ENCODE data around the gene JADE3.
A peak's percentile ranks its signal among the peaks of the same experiment; 100 is the strongest.

Gene JADE3

GRCh38 chrX:46876901-46877300, 35.3 kb upstream of the JADE3 start:
- H3K36me3 ChIP-seq (ENCODE audit: insufficient read depth, low read length): peaks cover 15% of the 10 kb centered on the region; the same call in 1 of the 2 replicates
- TF ChIP-seq CTCF (conservative IDR thresholded peaks at IDR 0.05; ENCODE audit: low read length) (no peak), EZH2phosphoT487 (IDR thresholded peaks at IDR 0.05; ENCODE audit: borderline replicate concordance) (no peak)

GRCh38 chrX:46882266-46882665, 30.0 kb upstream of the JADE3 start:
- Histone ChIP-seq H3F3A (ENCODE audit: low read depth) (no peaks in the 10 kb centered on the region), H3K4me3 (ENCODE audit: low read length, poor library complexity, severe bottlenecking) (no peak overlapping the region), H3K9me3 (ENCODE audit: insufficient read depth, low read depth, low read length) (no peaks in the 10 kb centered on the region), H3K9ac (ENCODE audit: low read depth, low read length, poor library complexity, severe bottlenecking) (no peak overlapping the region), H2AFZ (ENCODE audit: low read length) (no peak overlapping the region), H3K79me2 (ENCODE audit: insufficient read depth, low read length) (no peaks in the 10 kb centered on the region), H3K4me2 (ENCODE audit: low read depth, low read length, poor library complexity, severe bottlenecking) (no peak overlapping the region), H4K20me1 (ENCODE audit: insufficient read depth, low read length, poor library complexity, severe bottlenecking) (no peaks in the 10 kb centered on the region), H3K4me1 (ENCODE audit: insufficient read depth, low read length, poor library complexity, severe bottlenecking) (peaks cover 4% of the 10 kb centered on the region), H3K36me3 (ENCODE audit: insufficient read depth, low read length) (peaks cover 10% of the 10 kb centered on the region; the same call in 1 of the 2 replicates), H3K27me3 (ENCODE audit: insufficient read depth, low read length, poor library complexity, severe bottlenecking) (no peaks in the 10 kb centered on the region), H3K9me2 (replicated peaks; ENCODE audit: low read depth, low read length) (no peaks in the 10 kb centered on the region)
- TF ChIP-seq EZH2phosphoT487 (IDR thresholded peaks at IDR 0.05; ENCODE audit: borderline replicate concordance): no peak
- TF ChIP-seq CTCF (conservative IDR thresholded peaks at IDR 0.05; ENCODE audit: low read length): no peak

More at GRCh38 chrX:46876901-46877300, 35.3 kb upstream of the JADE3 start:
- Histone ChIP-seq H3K27me3 (ENCODE audit: insufficient read depth, low read length, poor library complexity, severe bottlenecking) (no peaks in the 10 kb centered on the region), H3K4me2 (ENCODE audit: low read depth, low read length, poor library complexity, severe bottlenecking) (no peak overlapping the region), H3F3A (ENCODE audit: low read depth) (no peaks in the 10 kb centered on the region), H3K4me3 (ENCODE audit: low read length, poor library complexity, severe bottlenecking) (no peak overlapping the region), H2AFZ (ENCODE audit: low read length) (no peak overlapping the region), H3K79me2 (ENCODE audit: insufficient read depth, low read length) (no peaks in the 10 kb centered on the region), H3K4me1 (ENCODE audit: insufficient read depth, low read length, poor library complexity, severe bottlenecking) (peaks cover 3% of the 10 kb centered on the region), H3K9ac (ENCODE audit: low read depth, low read length, poor library complexity, severe bottlenecking) (no peak overlapping the region), H3K9me2 (replicated peaks; ENCODE audit: low read depth, low read length) (no peaks in the 10 kb centered on the region), H3K9me3 (ENCODE audit: insufficient read depth, low read depth, low read length) (no peaks in the 10 kb centered on the region), H4K20me1 (ENCODE audit: insufficient read depth, low read length, poor library complexity, severe bottlenecking) (no peaks in the 10 kb centered on the region)

GRCh38 chrX:46884799-46885198, 27.4 kb upstream of the JADE3 start:
- no peak overlapping the region for H2AFZ ChIP-seq (ENCODE audit: low read length)
- no peaks in the 10 kb centered on the region for H3K9me2 ChIP-seq (replicated peaks; ENCODE audit: low read depth, low read length)
- no peaks in the 10 kb centered on the region for H3K79me2 ChIP-seq (ENCODE audit: insufficient read depth, low read length)
- no peaks in the 10 kb centered on the region for H4K20me1 ChIP-seq (ENCODE audit: insufficient read depth, low read length, poor library complexity, severe bottlenecking)
- peaks cover 10% of the 10 kb centered on the region; the same call in 1 of the 2 replicates for H3K36me3 ChIP-seq (ENCODE audit: insufficient read depth, low read length)
- no peaks in the 10 kb centered on the region for H3K9me3 ChIP-seq (ENCODE audit: insufficient read depth, low read depth, low read length)
- H3K9ac ChIP-seq (ENCODE audit: low read depth, low read length, poor library complexity, severe bottlenecking): no peak overlapping the region
- H3K4me2 ChIP-seq (ENCODE audit: low read depth, low read length, poor library complexity, severe bottlenecking): peak overlapping the region; percentile 42
- peaks cover 4% of the 10 kb centered on the region for H3K4me1 ChIP-seq (ENCODE audit: insufficient read depth, low read length, poor library complexity, severe bottlenecking)
- no peak overlapping the region for H3K4me3 ChIP-seq (ENCODE audit: low read length, poor library complexity, severe bottlenecking)
- H3F3A ChIP-seq (ENCODE audit: low read depth): no peaks in the 10 kb centered on the region
- TF ChIP-seq CTCF (conservative IDR thresholded peaks at IDR 0.05; ENCODE audit: low read length) (no peak), EZH2phosphoT487 (IDR thresholded peaks at IDR 0.05; ENCODE audit: borderline replicate concordance) (no peak)
- H3K27me3 ChIP-seq (ENCODE audit: insufficient read depth, low read length, poor library complexity, severe bottlenecking): no peaks in the 10 kb centered on the region

Data from Loucy (cell line).